ENCODE results near the gene CCDC107.

Gene CCDC107

DNA sequence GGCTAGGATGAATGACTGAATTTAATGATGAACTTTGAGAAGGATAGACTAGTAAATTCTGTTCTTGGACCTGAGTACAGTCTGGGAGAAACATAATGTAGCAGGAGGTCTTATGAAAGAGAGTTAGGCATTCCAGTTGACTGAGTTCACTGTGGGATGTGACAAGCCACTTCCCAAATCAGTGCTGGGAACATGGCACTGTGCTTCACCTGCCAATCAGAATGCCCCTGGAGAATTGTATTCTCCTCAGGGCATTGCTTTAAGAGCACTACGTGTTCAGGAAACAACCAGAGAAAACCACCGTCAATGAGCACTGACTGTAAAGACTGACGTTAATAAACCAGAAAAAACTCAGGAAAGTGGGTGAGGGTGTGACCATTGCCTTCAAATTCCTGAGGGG, 1.2 kb downstream of the CCDC107 start:
- no peak for DNase-seq

DNA sequence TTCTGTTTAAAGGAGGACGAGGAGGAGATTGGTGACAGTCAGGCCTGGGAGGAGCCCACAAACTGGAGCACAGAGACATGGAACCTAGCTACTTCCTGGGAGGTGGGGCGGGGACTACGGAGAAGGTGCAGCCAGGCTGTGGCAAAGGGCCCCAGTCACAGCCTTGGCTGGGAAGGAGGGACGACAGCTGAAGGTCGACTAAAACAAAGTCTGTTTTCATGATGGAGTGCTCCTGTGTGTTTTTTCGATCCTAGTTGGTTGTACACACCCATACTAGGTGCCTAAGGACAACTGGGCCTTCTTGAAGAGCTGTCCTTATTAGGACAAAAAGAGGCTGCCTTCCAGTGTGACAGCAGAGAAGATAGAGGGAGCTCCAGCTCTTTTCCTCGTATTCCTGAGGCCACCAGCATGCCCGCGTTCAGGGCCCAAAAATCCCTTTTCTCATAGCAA, 2.9 kb downstream of the CCDC107 start:
- peak in 11 of 58 donors; percentile 4 to 41 (median 14) for DNase-seq

DNA sequence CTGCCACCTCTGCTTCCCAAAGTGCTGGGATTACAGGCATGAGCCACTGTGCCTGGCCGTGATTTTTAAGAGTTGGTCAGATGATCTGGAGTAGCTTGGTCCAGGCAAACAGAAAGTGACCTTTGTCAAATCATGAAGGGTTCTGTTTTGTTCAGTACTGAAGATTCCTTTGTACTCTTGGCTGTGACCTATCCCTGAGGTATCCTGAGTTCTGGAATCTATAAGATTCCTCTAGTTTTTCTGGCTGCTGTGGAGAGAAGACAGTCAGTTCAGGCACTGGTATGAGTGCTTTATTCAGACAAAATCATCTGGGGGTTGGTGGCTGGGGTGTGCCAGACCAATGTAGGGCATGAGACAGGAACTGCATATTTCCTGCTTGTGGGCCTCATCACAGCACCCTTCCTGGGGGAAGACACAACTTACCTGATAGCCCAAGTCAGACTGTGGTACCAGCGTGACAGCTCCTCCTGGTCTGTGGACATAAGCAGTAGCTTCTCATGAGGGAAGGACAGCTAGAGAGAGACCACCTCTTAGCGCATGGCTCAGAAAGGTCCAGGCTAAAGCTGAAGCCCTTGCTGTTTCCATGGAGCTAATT, 3.8 kb downstream of the CCDC107 start:
- no peak for DNase-seq

DNA sequence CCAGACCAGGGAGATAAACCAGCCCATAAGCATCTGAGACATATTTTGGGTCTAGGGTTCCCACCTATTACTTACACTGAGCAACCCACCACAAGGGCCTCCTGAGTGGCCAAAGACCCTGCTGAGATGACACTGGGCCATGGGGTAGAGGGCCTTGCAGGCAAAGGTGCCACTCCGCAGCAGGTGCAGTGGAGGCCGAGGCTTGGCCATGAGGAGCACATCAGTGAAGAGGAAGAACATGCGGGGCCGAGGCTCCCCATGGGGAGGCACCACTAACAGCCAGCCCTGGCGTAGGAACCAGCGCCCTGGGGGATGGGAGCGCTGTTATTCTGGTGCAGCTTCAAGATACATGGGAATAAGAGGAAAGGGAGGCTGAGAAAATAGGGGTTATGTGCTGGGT, 4.3 kb downstream of the CCDC107 start:
- no peak for DNase-seq

DNA sequence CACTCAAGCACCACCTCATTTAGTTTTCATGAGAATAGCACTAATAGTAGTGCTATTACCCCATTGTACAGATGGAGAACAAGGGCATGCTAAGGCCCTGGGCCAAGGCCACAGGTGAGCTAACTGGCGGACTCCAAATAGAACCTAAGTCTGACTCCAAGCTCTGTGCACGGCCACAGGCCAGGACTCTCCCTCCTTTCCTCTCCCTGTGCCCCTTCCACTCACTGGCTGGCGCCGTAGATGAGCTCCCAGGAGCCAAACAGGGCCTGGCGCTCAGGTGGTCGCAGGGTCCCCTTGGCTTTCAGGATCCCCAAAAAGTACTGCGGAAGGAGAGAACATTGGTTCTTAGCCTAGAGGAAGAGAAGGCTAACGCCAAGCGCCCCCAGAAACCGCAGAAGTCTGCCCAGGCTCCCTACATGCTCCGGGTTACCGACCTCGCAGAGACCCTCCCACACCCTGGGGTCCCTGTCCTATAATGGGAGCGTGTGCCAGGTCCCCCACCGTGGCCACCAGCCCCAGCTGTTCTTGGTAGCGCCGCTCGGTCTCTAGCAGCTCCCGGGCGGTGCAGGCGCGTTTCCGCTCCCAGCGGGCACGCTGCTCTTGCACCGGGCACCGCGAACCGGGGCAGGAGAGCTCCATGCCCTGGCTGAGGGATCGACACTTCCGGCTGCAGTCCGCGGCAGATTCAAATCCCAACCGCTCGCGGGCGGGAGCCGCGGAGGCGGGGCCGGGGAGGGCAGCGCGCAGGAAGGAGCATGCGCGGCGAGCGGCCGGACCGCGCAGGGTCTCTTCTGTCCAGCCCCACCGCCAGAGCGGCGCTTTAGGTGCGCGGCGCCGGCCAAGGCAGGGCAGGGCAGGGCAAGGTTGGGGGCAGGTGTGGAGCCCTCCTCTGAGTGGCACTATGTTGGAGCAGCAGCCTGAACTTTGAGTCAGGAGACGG, 6.7 kb downstream of the CCDC107 start, which contains the start of gene ARHGEF39:
Gene ARHGEF39 (minus strand): TSS at position 665 of the 940 bp plus-strand sequence. CDS start 26 bp downstream, at position 639.
- DNase-seq = peak in 54 of 58 donors; percentile 12 to 75 (median 52)

DNA sequence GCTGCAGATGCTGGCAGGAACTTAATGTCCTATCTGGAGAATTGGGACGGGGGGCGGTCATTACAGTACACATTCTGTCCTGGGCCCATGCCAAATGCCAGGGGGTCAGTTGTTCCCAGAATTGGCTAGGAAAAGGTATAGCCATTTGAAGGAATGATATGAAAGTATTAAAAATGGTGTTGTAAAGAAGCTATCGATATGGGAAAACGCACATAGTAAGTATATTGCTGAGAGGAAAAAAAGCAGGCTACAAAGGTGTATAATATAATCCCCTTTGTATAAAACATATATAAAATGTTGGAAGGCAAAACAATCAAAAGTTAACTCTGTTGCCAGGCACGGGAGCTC, 7.4 kb downstream of the CCDC107 start:
- no peak for DNase-seq

DNA sequence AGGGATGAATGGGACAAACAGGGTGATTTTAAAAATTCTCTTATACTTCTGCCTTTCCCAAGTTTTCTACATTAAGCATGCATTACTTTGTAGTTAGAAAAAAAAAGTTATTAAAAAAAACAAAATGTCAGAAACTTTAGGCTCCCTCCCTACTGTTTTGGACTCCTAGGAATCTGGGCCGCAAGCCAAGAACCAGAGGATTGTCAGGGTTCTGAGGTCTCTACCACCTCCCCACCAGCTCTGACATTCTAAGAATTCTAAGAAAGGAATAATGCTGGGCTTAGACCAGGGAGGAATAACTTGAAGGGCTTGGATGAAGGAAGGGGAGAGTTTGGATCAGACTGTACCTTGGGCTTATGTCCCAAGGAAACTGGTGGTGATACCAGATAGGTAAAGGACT, 8.0 kb downstream of the CCDC107 start:
- no peak for DNase-seq

DNA sequence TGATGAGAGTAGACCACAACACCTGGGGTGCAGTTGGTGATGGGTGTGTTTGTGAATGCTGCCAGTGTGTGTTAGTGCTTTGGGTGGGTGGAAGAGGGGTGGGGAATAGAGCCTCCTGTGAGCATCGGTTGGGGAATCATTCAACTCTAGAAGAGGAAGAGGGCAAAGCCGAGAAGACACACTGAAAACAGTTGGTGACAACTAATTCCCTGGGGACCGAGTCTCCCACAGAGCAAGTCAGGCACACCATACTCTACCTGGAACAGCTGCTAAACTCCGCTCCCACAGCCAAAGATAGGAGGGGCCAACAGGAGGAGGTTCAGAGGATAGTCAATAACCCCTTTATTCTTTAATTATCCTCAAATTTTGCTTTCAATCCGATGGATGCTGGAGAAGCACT, 8.5 kb downstream of the CCDC107 start:
- no peak for DNase-seq

DNA sequence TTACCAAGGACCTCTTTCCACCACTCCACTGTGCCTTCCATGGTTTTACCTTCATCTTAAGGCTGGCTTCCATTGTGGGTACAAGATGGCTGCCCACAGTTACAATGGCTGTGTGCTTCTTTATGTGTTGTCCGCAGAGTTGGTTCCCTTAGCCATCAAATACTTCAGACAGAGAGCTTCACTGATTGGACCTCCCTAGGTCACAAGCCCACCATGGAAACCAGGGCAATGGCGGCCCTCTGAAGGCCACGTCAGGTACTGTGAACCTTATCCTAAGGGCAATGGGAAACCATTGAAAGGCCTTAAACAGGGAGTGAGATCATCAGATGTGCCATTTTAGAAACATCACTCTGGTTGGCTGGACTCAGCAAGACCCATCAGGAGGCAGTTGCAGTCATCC, 9.8 kb downstream of the CCDC107 start:
- DNase-seq = no peak

DNA sequence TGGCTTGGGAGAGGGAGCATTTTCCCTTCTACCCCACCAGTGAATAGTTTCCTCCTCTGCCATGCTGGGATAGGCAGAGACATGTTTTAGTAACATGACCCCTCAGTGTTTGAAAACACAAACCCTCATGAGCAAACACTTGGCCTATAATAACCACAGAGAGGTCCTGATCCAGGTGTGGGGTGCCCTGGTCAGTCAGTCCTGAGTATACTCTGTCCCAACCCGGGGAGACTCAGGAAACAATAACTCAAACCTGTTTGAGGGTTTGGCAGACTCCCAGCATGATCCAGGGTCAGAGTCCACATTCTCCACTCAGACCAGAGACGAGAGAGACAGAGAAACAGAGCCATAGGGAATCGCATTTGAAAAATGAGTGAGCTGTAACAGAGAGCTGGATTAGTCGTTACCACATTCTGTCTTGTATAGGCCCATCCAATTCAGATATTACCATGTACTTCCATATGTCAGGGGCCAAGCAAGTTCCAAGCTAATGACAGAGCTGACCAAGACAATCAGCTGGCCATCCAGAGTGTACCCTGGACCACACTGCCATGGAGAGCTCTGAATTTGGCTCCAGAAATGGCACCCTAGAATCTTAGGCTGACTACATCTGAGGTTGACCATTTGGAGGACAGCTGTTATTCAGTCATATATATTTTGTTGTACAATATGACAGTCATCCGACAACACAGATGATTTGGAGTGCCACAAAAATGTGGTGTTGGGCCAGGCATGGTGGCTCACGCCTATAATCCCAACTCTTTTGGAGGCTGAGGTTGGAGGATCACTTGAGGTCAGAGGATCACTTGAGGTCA, 11.4 kb downstream of the CCDC107 start:
- no peak for DNase-seq

DNA sequence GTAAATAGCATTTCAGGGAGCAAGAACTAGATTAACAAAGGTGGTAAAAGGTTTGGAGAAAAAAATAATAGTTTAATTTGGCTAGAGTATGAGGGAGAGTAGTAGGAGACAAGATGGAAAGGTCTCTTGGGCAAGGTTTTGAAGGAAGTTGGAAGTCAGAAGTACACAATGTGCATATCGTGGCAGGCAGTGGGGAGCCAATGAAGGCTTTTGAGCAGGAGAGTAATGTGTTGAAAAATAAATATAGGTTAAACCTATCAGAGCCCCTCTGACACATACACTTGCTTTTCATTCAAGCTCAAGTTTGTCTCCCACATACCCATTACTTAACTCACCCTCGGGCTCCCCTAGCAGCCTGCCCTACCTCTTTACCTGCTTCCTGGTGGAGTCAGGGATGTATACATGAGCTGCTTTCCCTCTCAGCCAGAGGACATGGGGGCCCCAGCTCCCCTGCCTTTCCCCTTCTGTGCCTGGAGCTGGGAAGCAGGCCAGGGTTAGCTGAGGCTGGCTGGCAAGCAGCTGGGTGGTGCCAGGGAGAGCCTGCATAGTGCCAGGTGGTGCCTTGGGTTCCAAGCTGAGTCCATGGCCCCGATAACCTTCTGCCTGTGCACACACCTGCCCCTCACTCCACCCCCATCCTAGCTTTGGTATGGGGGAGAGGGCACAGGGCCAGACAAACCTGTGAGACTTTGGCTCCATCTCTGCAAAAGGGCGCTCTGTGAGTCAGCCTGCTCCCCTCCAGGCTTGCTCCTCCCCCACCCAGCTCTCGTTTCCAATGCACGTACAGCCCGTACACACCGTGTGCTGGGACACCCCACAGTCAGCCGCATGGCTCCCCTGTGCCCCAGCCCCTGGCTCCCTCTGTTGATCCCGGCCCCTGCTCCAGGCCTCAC, 15.3 kb downstream of the CCDC107 start, which contains the start of gene CA9:
Gene CA9 (plus strand): TSS at position 797 of the 893 bp plus-strand sequence. CDS start 32 bp downstream, at position 829.
- peak in 23 of 58 donors; percentile 7 to 58 (median 23) for DNase-seq

DNA sequence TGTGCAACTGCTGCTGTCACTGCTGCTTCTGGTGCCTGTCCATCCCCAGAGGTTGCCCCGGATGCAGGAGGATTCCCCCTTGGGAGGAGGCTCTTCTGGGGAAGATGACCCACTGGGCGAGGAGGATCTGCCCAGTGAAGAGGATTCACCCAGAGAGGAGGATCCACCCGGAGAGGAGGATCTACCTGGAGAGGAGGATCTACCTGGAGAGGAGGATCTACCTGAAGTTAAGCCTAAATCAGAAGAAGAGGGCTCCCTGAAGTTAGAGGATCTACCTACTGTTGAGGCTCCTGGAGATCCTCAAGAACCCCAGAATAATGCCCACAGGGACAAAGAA, 15.9 kb downstream of the CCDC107 start:
- no peak for DNase-seq

DNA sequence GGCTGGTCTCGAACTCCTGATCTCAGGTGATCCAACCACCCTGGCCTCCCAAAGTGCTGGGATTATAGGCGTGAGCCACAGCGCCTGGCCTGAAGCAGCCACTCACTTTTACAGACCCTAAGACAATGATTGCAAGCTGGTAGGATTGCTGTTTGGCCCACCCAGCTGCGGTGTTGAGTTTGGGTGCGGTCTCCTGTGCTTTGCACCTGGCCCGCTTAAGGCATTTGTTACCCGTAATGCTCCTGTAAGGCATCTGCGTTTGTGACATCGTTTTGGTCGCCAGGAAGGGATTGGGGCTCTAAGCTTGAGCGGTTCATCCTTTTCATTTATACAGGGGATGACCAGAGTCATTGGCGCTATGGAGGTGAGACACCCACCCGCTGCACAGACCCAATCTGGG, 17.1 kb downstream of the CCDC107 start:
- no peak for DNase-seq

DNA sequence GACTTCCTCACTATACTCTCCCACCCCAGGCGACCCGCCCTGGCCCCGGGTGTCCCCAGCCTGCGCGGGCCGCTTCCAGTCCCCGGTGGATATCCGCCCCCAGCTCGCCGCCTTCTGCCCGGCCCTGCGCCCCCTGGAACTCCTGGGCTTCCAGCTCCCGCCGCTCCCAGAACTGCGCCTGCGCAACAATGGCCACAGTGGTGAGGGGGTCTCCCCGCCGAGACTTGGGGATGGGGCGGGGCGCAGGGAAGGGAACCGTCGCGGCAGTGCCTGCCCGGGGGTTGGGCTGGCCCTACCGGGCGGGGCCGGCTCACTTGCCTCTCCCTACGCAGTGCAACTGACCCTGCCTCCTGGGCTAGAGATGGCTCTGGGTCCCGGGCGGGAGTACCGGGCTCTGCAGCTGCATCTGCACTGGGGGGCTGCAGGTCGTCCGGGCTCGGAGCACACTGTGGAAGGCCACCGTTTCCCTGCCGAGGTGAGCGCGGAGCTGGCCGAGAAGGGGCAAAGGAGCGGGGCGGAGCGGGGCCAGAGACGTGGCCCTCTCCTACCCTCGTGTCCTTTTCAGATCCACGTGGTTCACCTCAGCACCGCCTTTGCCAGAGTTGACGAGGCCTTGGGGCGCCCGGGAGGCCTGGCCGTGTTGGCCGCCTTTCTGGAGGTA, 17.8 kb downstream of the CCDC107 start:
- DNase-seq = peak in 18 of 58 donors; percentile 6 to 37 (median 18)

DNA sequence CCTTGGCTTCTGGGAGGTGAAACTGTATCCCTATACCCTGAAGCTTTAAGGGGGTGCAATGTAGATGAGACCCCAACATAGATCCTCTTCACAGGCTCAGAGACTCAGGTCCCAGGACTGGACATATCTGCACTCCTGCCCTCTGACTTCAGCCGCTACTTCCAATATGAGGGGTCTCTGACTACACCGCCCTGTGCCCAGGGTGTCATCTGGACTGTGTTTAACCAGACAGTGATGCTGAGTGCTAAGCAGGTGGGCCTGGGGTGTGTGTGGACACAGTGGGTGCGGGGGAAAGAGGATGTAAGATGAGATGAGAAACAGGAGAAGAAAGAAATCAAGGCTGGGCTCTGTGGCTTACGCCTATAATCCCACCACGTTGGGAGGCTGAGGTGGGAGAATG, 21.0 kb downstream of the CCDC107 start:
- DNase-seq = no peak

DNA sequence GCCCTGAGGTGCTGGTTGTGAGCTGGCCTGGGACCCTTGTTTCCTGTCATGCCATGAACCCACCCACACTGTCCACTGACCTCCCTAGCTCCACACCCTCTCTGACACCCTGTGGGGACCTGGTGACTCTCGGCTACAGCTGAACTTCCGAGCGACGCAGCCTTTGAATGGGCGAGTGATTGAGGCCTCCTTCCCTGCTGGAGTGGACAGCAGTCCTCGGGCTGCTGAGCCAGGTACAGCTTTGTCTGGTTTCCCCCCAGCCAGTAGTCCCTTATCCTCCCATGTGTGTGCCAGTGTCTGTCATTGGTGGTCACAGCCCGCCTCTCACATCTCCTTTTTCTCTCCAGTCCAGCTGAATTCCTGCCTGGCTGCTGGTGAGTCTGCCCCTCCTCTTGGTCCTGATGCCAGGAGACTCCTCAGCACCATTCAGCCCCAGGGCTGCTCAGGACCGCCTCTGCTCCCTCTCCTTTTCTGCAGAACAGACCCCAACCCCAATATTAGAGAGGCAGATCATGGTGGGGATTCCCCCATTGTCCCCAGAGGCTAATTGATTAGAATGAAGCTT, 21.8 kb downstream of the CCDC107 start:
- DNase-seq = no peak

DNA sequence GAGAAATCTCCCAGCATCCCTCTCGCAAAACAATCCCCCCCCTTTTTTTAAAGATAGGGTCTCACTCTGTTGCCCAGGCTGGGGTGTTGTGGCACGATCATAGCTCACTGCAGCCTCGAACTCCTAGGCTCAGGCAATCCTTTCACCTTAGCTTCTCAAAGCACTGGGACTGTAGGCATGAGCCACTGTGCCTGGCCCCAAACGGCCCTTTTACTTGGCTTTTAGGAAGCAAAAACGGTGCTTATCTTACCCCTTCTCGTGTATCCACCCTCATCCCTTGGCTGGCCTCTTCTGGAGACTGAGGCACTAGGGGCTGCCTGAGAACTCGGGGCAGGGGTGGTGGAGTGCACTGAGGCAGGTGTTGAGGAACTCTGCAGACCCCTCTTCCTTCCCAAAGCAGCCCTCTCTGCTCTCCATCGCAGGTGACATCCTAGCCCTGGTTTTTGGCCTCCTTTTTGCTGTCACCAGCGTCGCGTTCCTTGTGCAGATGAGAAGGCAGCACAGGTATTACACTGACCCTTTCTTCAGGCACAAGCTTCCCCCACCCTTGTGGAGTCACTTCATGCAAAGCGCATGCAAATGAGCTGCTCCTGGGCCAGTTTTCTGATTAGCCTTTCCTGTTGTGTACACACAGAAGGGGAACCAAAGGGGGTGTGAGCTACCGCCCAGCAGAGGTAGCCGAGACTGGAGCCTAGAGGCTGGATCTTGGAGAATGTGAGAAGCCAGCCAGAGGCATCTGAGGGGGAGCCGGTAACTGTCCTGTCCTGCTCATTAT, 22.4 kb downstream of the CCDC107 start:
- no peak for DNase-seq

DNA sequence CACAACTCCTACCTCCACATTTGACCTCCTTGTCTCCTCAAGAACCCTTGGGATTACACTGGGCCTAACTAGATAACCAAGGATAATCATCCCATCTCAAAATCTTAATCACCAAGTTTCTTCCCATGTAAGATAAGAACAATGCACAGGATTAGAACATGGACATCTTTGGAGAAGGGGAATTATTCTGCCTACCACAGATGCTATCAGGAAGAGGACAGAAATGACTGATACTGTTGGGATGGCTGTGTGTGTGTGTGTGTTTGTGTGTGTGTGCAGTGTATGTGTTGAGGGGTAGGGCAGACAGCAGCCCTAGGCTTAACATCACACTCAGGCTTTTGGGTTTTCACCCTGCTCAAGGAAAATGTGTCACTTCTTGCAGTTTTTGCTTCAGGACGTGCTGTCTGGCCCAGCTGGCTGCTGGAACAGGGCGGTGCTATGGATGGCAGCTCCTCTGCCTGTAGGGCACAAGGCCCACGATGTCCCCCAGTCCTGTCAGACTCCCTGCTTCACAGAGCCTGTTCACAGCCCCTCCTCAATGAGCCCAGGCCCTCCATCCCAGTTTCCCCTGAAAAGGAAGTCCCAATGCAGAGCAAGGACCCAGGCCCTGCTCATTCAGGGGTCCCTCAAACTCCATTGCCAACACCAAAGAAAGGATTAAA, 23.4 kb downstream of the CCDC107 start:
- no peak for DNase-seq
